ENCODE results near the gene PIF1.

DNA sequence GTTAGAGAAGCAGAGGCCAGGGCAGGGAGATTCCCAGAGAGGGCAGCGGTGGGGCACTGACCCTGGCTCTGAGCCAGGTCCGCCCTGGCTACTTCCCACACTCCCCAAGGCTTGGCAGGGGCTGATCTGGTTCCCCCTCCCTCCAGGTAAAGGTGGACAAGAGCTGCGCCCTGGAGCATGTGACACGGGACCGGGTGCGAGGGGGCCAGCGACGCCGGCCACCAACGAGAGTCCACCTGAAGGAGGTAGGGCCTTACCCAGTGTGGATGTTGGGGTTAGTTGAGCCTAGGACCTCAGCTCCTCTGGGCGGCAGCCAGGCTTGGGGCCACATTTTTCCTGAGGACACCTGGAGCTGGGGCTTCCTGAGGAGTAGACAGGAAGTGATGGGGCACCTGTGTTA lies 35.9 kb upstream of the PIF1 start:
- TF ChIP-seq EZH2 (optimal IDR thresholded peaks at IDR 0.05; ENCODE audit: low read depth, low read length) = no peak
- TF ChIP-seq, protein P1, sequence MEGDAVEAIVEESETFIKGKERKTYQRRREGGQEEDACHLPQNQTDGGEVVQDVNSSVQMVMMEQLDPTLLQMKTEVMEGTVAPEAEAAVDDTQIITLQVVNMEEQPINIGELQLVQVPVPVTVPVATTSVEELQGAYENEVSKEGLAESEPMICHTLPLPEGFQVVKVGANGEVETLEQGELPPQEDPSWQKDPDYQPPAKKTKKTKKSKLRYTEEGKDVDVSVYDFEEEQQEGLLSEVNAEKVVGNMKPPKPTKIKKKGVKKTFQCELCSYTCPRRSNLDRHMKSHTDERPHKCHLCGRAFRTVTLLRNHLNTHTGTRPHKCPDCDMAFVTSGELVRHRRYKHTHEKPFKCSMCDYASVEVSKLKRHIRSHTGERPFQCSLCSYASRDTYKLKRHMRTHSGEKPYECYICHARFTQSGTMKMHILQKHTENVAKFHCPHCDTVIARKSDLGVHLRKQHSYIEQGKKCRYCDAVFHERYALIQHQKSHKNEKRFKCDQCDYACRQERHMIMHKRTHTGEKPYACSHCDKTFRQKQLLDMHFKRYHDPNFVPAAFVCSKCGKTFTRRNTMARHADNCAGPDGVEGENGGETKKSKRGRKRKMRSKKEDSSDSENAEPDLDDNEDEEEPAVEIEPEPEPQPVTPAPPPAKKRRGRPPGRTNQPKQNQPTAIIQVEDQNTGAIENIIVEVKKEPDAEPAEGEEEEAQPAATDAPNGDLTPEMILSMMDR (IDR thresholded peaks at IDR 0.05; ENCODE audit: low read length) = no peak

All from MM.1S (cell line).